Activated CD4-positive, alpha-beta T cell treated with anti-CD3 and anti-CD28 coated beads, Interleukin-10, Interleukin-2, amounts not matched to agents 100 ng/mL and 50 ng/mL, durations not matched to agents 16 hours and 8 hours (primary cell): ENCODE results near the gene DLX3.
"Not testable (repeated sequence)": the region's sequence is repeated elsewhere in the genome, so short reads cannot be mapped to it uniquely, and the experiment has no call there.

Experiments used
- DNase-seq: peaks from one replicate; pipeline ENCODE4 v3.0.0-alpha.2; 2020

The DLX3 gene

GRCh38 chr17:49995055-49995738 lies at the start of gene DLX3:
DLX3 (minus strand) TSS chr17:49995224; CDS start chr17:49994998, 226 bp downstream.
- DNase-seq, result peak; percentile 27

- no peak for DNase-seq
These were observed 49.5 kb upstream of the DLX3 start for GRCh38 chr17:50044483-50044882.

- DNase-seq, result no peak
These were observed 48.5 kb upstream of the DLX3 start for GRCh38 chr17:50043290-50044148.

- no peak for DNase-seq
These were observed 47.2 kb upstream of the DLX3 start for GRCh38 chr17:50042211-50042610.

- not testable (repeated sequence) for DNase-seq
These were observed 45.5 kb upstream of the DLX3 start for GRCh38 chr17:50040496-50040895.

- DNase-seq, result no peak
These were observed 44.0 kb upstream of the DLX3 start for GRCh38 chr17:50039058-50039457.

- DNase-seq, result no peak
These were observed 42.5 kb upstream of the DLX3 start for GRCh38 chr17:50037321-50038107.

- DNase-seq, result no peak
These were observed 41.6 kb upstream of the DLX3 start for GRCh38 chr17:50036455-50037261.

- DNase-seq, result no peak
These were observed 40.9 kb upstream of the DLX3 start for GRCh38 chr17:50035945-50036344.

GRCh38 chr17:50035421-50035879 lies 40.4 kb upstream of the DLX3 start:
- DNase-seq, result no peak

GRCh38 chr17:50034498-50035364 lies 39.7 kb upstream of the DLX3 start:
- DNase-seq, result no peak

GRCh38 chr17:50033316-50033715 lies 38.3 kb upstream of the DLX3 start:
- no peak for DNase-seq

- no peak for DNase-seq
These were observed 34.2 kb upstream of the DLX3 start for GRCh38 chr17:50029185-50029584.

GRCh38 chr17:50028736-50029120 lies 33.7 kb upstream of the DLX3 start:
- no peak for DNase-seq

GRCh38 chr17:50027881-50028735 lies 33.1 kb upstream of the DLX3 start:
- DNase-seq, result no peak

GRCh38 chr17:50027172-50027880 lies 32.3 kb upstream of the DLX3 start:
- peak; percentile 10 for DNase-seq

GRCh38 chr17:50026837-50027171 lies 31.8 kb upstream of the DLX3 start:
- DNase-seq, result peak; percentile 81

- DNase-seq, result no peak
These were observed 31.1 kb upstream of the DLX3 start for GRCh38 chr17:50026046-50026675.

- DNase-seq, result no peak
These were observed 29.8 kb upstream of the DLX3 start for GRCh38 chr17:50024808-50025207.
